TTC549 (cell line): ENCODE data around the gene PPIF.

Experiments
- FAIRE-seq: peaks from 2 replicates; lab custom pipeline; 2012; peaks lifted over from hg19 to GRCh38; lab: Jason Lieb, UNC

Gene PPIF

GRCh38 chr10:79313911-79314439, 33.3 kb upstream of the PPIF start:
- FAIRE-seq, result no peak

GRCh38 chr10:79314761-79315601, 32.3 kb upstream of the PPIF start:
- no peak for FAIRE-seq

GRCh38 chr10:79315602-79315920, 31.7 kb upstream of the PPIF start:
- FAIRE-seq, result no peak

GRCh38 chr10:79316671-79317431, 30.4 kb upstream of the PPIF start:
- FAIRE-seq, result no peak

GRCh38 chr10:79318369-79318768, 28.9 kb upstream of the PPIF start:
- FAIRE-seq, result no peak

- no peak for FAIRE-seq
Observed at GRCh38 chr10:79319115-79319771, 28.0 kb upstream of the PPIF start.

- no peak for FAIRE-seq
Observed at GRCh38 chr10:79320316-79320715, 27.0 kb upstream of the PPIF start.

GRCh38 chr10:79320820-79321493, 26.3 kb upstream of the PPIF start:
- no peak for FAIRE-seq

- FAIRE-seq, result no peak
Observed at GRCh38 chr10:79321494-79321882, 25.8 kb upstream of the PPIF start.

GRCh38 chr10:79321951-79322350, 25.3 kb upstream of the PPIF start:
- FAIRE-seq, result no peak

GRCh38 chr10:79322616-79323543, 24.4 kb upstream of the PPIF start:
- FAIRE-seq, result no peak

- no peak for FAIRE-seq
Observed at GRCh38 chr10:79323602-79324001, 23.7 kb upstream of the PPIF start.

- FAIRE-seq, result no peak
Observed at GRCh38 chr10:79324032-79324695, 23.1 kb upstream of the PPIF start.

GRCh38 chr10:79326361-79327089, 20.7 kb upstream of the PPIF start:
- no peak for FAIRE-seq

GRCh38 chr10:79327090-79327457, 20.2 kb upstream of the PPIF start:
- FAIRE-seq, result no peak

- FAIRE-seq, result no peak
Observed at GRCh38 chr10:79328147-79328701, 19.0 kb upstream of the PPIF start.

GRCh38 chr10:79328737-79329504, 18.3 kb upstream of the PPIF start:
- no peak for FAIRE-seq

- no peak for FAIRE-seq
Observed at GRCh38 chr10:79329529-79329928, 17.7 kb upstream of the PPIF start.

- no peak for FAIRE-seq
Observed at GRCh38 chr10:79331226-79331625, 16.0 kb upstream of the PPIF start.
